22Rv1 (cell line): ENCODE data around the gene ENPP6.

Source experiments
- H3K27ac ChIP-seq: fragments of 450-650 bp; 2 replicates; pipeline ENCODE4 v1.5.1; 2017
- ZFX ChIP-seq: fragments of 450-650 bp; IDR thresholded peaks from 2 replicates; pipeline ENCODE4 v1.6.1; 2017; ENCODE audit warnings: antibody characterized with exemption, borderline replicate concordance
- TF ChIP-seq, protein P1 (sequence below): fragments of 450-650 bp; IDR thresholded peaks from 2 replicates; pipeline ENCODE4 v1.5.1; 2017; ENCODE audit warnings: mild to moderate bottlenecking

ENPP6 gene

DNA sequence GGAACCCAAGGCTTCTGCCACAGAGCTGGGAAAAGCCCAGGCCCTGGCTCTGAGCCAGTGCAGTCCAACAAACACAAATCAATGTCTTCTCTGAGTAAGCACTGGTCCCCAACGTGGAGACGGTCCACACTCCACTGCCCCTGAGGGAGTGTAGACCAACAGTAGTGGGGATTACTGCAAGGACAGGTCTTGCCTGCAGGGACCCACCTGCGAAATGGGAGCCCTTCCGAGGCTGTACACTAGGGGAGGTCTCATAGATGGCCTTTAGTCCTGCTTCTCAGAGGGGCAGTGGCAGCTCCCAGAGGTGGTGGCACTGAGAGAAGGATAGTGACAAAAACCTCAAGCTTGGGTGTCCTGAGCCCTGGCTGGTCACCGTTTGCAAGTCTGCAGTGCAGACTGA is 19.5 kb downstream of the ENPP6 start:
- no peak overlapping the region for H3K27ac ChIP-seq
- TF ChIP-seq, protein P1, sequence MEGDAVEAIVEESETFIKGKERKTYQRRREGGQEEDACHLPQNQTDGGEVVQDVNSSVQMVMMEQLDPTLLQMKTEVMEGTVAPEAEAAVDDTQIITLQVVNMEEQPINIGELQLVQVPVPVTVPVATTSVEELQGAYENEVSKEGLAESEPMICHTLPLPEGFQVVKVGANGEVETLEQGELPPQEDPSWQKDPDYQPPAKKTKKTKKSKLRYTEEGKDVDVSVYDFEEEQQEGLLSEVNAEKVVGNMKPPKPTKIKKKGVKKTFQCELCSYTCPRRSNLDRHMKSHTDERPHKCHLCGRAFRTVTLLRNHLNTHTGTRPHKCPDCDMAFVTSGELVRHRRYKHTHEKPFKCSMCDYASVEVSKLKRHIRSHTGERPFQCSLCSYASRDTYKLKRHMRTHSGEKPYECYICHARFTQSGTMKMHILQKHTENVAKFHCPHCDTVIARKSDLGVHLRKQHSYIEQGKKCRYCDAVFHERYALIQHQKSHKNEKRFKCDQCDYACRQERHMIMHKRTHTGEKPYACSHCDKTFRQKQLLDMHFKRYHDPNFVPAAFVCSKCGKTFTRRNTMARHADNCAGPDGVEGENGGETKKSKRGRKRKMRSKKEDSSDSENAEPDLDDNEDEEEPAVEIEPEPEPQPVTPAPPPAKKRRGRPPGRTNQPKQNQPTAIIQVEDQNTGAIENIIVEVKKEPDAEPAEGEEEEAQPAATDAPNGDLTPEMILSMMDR = no peak
- TF ChIP-seq ZFX = no peak

DNA sequence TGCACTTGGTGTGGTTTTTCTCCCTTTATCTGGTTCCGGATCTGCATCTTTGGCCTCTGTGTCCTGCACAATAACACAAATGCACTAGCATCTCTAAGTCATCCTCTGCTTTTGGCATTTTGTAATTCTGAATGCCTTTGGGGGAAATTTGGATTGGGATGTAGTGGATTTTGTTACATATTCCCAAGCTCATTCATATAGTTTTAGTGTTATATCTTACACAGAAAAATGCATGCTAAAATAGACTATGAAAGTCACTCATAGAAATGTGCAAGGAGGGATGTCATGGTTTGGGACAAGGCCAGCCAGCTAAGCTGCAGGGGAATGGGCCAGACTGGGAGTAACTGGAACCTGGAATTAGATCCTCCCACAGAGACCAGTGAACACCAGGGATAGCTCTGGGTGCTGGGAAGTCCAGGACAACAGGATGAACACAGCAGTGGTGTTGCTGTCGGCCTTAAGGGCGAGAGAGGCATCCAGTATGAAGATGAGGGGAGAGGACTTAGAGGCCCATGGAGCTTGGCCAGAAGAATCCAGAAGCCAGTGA is 20.1 kb downstream of the ENPP6 start:
- no peak for TF ChIP-seq ZFX
- TF ChIP-seq, protein P1 = no peak
- H3K27ac ChIP-seq = no peak overlapping the region

DNA sequence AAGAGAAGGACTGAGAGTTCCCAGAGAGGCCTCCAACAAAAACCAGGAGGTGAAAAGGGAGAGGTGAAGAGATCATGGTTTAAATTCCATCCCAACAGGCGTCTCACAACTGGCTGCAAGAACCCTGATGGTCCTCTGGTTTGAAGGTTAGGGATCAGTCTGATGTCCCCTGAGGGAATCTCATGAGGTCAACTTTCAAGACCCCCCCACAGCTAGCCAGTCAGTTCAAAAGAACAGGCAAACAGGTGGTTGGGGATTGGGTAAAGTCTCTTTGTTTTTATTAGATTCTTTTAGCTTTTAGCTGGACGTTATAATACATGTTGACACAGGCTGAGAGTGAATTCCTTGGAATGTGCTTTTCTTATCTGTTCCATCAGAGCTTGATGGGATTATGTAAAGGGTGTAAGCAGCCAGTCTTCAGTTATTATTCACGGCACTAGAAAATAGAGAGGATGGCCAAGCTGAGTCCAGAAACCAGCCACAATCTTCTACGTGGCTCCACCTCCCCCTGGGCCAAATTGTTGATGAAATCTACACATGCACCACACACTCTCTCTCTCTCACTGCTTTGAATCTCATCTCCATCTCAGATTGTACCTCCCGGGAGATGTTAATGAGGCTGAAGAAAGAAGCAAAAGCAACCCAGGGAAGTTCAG is 20.8 kb downstream of the ENPP6 start:
- no peak overlapping the region for H3K27ac ChIP-seq
- TF ChIP-seq, protein P1 = no peak
- no peak for TF ChIP-seq ZFX

DNA sequence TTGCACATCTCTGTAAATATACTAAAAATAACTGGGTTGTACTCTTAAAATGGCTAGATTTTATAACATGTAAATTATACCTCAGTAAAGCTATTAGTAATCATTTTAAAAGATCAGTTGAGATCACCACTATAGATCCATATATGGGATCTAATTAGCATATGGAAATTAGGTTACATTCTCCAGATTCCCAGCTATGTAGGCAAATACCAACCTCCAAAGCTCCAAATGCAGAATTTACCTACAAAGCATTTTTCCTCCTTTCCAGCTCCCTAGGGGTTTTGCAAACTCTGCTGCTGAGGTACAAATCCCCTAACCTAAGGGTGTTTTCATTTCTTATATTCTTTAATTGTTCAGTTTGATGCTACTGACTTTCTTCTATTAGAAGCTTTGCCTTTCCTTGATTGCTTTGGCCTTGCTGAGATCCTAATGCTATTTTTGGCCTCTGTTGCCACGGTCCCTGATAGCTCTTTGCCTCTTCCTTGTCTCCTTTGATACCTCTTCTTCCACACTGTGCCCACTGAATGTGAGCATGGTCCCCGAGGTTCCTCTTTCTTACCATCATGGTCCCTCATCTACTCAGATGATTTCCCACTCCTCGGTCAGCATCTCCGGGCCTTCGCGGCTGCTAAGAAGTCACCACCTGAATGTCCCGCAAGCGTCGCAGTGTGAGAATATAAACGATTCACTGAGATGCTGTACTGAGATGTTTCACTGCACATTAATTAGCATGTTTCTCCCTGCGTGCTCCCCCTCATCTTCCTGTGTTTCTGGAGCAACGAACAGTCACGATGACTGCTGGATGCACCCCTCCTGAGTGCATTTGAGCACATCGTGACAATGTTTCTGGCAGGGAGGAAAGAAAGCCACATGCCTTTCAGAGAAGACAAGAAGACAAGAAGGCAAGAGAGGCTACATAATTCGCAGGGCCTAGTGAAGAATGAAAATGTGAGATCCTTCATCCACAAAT is 23.8 kb downstream of the ENPP6 start:
- no peak overlapping the region for H3K27ac ChIP-seq
- TF ChIP-seq ZFX = no peak

- TF ChIP-seq ZFX = no peak
- H3K27ac ChIP-seq = no peak overlapping the region
Observed at GRCh38 chr4:184192933-184193332, 24.7 kb downstream of the ENPP6 start.

GRCh38 chr4:184191267-184191666 is 26.4 kb downstream of the ENPP6 start:
- TF ChIP-seq, protein P1 = no peak
- TF ChIP-seq ZFX = no peak
- H3K27ac ChIP-seq = no peak overlapping the region

DNA sequence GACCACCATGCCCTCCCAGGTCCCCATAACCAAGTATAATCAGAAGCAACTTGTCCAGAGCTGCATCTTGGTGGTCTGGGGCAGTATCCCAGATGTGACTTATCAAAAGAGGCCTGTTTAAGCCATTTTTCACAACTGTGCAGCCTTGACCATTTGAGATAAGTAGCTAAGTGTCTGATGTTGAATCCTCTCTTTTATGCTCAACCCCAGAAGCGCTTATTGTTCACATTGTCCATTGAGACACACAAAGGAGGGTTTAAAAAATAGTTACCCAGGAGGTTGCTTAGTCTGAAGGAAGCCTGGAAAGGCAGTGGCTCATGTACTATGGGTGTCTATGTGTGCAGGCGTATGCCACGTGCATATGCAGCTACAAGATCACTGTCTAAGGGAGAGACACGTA is 27.0 kb downstream of the ENPP6 start:
- TF ChIP-seq ZFX = no peak
- TF ChIP-seq, protein P1 = no peak
- no peak overlapping the region for H3K27ac ChIP-seq

GRCh38 chr4:184189966-184190365 is 27.7 kb downstream of the ENPP6 start:
- TF ChIP-seq, protein P1 = no peak
- TF ChIP-seq ZFX = no peak
- H3K27ac ChIP-seq = no peak overlapping the region
